Measurements from ENCODE around the gene ABLIM3.

The ABLIM3 gene

DNA sequence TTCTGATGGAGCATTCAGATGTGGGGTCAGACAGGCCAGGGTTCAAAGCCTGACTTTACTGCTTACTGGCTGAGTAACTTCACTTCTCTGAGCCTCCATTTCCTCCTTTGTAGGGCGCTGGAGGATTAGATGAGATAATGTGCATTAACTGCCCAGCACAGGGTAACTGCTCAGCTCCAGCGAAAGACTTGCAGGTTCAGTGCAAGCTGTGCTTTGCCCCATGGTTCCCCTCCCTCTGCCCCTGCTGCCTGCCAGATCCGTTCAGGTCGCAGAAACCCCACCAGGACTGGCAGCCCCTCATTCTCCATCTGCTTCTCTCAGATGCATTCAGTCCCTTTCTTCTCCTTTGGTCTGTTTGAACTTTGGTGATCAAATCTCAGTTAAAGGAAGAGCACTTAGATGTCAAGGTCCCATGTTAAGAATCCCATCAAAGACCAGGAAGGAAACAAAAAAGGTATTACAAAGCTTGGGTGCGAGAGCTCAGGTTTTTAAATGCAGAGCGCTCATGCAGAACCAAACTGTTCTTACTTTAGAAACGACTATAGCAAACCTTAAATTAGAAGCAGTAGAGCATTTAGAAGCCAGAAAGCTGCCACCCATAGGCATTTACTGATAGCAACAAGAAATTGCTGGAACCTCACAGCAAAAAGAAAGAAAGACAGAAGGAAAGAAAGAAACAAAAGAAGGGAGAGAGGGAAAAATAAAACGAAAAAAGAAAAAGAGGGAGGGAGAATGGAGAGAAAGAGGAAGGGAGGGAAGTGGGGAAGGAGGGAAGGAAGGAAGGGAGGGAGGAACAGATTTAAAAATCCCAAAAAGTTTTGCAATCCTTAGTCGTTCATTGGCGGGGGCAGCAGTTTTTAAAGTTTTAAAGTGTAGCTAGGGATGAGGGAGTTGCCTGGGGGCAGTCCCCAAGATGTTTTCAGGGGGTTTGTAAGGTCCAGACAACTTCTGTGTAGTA lies 153.9 kb downstream of the ABLIM3 start:
- TF ChIP-seq CTCF (IDR thresholded peaks at IDR 0.05; ENCODE audit: low read depth, low read length, missing control alignments), result no peak
- H3K4me3 ChIP-seq (ENCODE audit: low read depth, low read length), result no peak overlapping the region
- no peak for DNase-seq (ENCODE audit: low read depth)

DNA sequence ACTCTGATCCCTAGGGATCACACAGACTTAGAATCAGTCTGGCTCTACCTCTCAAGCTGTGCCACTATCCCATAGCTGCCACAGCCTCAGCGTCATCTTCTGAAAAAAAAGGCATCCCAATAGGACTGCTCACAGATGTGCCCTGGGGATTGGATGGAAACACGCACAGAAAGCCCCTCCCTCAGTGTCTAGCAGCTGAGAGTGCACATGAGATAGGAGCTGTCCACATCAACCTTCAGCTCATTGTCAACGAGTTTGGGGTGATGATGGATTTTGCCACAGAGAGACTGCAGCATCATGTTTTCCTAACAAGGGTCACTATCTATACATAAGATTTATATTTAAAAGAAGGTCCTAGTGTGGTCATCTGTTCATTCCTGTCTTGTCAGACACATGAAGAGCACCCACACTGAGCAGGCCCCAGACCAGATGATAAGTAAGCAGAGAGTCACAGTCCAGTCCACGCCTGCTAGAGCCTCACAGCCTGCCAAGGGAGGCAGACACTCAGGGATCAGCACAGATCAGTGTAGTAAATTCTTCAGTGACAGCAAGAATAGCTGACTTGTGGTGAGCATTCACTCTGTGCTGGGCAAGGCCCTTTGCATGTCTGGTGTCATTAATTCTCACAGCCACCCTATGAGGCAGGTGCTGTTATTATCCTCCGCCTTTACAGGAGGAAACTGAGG lies 156.2 kb downstream of the ABLIM3 start:
- no peak for TF ChIP-seq CTCF (IDR thresholded peaks at IDR 0.05; ENCODE audit: low read depth, low read length, missing control alignments)
- no peak for DNase-seq (ENCODE audit: low read depth)
- H3K4me3 ChIP-seq (ENCODE audit: low read depth, low read length), result no peak overlapping the region

DNA sequence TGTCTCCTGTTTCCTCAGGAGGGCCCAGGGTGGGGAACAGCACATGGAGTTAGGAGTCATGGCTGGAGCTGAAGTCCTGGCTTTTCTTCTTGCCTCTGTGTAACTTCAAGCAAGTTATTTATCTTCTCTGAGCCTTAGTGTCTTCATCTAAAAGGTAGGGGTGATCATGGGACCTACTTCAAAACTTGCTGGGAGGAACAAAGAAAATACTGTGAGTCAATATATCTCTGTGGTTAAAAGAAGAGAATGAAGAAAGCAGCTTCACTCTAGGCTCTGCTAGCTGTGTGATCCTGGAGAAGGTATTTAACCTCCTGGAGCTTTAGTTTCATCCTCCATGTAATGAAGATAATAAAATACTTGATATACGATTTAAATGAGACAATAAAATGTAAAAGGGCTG lies 156.9 kb downstream of the ABLIM3 start:
- no peak for TF ChIP-seq CTCF (IDR thresholded peaks at IDR 0.05; ENCODE audit: low read depth, low read length, missing control alignments)
- DNase-seq (ENCODE audit: low read depth), result no peak
- H3K4me3 ChIP-seq (ENCODE audit: low read depth, low read length), result no peak overlapping the region

- no peak overlapping the region for H3K4me3 ChIP-seq (ENCODE audit: low read depth, low read length)
- no peak for TF ChIP-seq CTCF (IDR thresholded peaks at IDR 0.05; ENCODE audit: low read depth, low read length, missing control alignments)
- no peak for DNase-seq (ENCODE audit: low read depth)
Observed at GRCh38 chr5:149298842-149299404, 157.6 kb downstream of the ABLIM3 start.

DNA sequence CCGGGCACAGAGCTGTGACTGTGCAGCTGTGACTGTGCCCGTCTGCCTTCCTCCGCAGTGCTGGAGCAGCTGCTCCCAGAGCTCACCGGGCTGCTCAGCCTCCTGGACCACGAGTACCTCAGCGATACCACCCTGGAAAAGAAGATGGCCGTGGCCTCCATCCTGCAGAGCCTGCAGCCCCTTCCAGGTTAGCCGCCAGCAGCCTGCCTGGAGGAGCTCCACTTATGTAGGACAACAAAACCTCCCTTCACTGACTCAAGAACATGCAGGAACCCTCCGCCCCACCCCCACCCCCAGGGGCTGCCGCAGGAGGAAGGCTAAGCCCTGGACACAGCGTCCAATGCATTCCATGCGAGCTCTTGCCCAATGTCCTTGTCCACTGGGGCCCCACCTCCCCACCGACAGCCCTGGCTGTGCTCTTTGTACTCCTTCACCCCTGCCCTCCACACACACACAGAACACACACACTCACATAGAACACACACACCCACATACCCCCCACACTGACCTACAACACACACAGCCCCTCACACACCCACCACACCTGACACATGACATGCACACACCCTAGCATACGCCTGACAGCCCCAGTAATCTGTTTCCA lies 158.3 kb downstream of the ABLIM3 start:
- H3K4me3 ChIP-seq (ENCODE audit: low read depth, low read length), result no peak overlapping the region
- TF ChIP-seq CTCF (IDR thresholded peaks at IDR 0.05; ENCODE audit: low read depth, low read length, missing control alignments), result no peak
- DNase-seq (ENCODE audit: low read depth), result no peak

DNA sequence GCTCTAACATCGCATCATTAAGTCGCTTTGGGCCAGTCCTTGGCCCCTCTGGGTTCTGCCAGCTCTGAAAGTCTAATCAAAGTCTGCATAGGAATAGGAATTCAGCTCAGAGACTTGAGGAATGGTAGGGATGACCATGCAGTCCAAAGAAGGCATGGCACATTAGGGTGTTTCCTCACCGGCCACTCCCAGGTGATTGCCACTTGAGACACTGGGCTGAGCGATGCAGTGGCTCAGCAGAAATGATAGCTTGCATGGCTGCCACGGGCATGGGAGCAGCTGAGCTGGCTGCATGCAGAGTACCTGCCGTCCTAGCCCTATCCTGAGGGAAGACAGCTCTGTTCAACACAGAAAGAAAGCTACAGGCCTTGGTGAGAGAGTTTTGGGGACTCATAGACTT lies 159.1 kb downstream of the ABLIM3 start:
- no peak for DNase-seq (ENCODE audit: low read depth)
- TF ChIP-seq CTCF (IDR thresholded peaks at IDR 0.05; ENCODE audit: low read depth, low read length, missing control alignments), result no peak
- no peak overlapping the region for H3K4me3 ChIP-seq (ENCODE audit: low read depth, low read length)
